Mucosa of descending colon (tissue), 3 donors: ENCODE results near the gene TMEM52. TPM values are rescaled to one million over a fixed set of nuclear protein-coding genes. Genes with fewer than 3 reads are reported as not detected.

ENCODE experiments used
- ATAC-seq: fragments of 200-7000 bp; cut with Tn5 transposase; one replicate; pipeline ENCODE4 v1.9.1; 2020; ENCODE audit warnings: mild to moderate bottlenecking, moderate library complexity
- DNase-seq, 3 donors: peaks; one replicate each; pipeline ENCODE4 v3.0.0-alpha.2; 2020
- H3K36me3 ChIP-seq: fragments of 200-600 bp; one replicate; pipeline ENCODE4 v1.8.0; 2021; ENCODE audit warnings: low read depth, mild to moderate bottlenecking
- H3K4me1 ChIP-seq: fragments of 200-600 bp; one replicate; pipeline ENCODE4 v1.8.0; 2021; ENCODE audit warnings: low read depth, mild to moderate bottlenecking
- H3K4me3 ChIP-seq: fragments of 200-600 bp; one replicate; pipeline ENCODE4 v1.8.0; 2021; ENCODE audit warnings: mild to moderate bottlenecking
- H3K9me3 ChIP-seq: fragments of 200-600 bp; one replicate; pipeline ENCODE4 v1.8.0; 2021; ENCODE audit warnings: mild to moderate bottlenecking
- CTCF ChIP-seq: fragments of 200-600 bp; IDR thresholded peaks from one replicate; pipeline ENCODE4 v1.8.0; 2022; ENCODE audit warnings: antibody characterized with exemption, mild to moderate bottlenecking
- intact Hi-C, 2 donors: fragments of 100-400 bp; cut with DNase I in 1 of 2; cut with micrococcal nuclease in 1 of 2; formaldehyde crosslinking; loops; one replicate each; pipeline versions ENCODE4 v1.11.0 to v1.11.1; 2022; cut with DNase I, micrococcal nuclease
- total RNA-seq, 3 donors: library from RNA; stranded (reverse); fragmentation: NEBNext Ultra II Directional in 2 of 3; extraction: Animal tissue kit (Norgen Biotek cat#: 25700) in 2 of 3; gene quantifications; one replicate each; pipeline versions ENCODE4 v1.2.1 to v1.2.4, GENCODE V29; 2021 to 2023
- donor health status: DM: no; HTN: no; CAD: no; lungs with moderate emphysema.
- donor health status: DM: no; HTN: no; CAD: no.
- donor health status: DM: no; HTN: yes; CAD: no.

TMEM52 gene
- total RNA-seq, 3 donors from 2014 or later = 1.8 to 4.0 (median 3.0) TPM

GRCh38 chr1:1892079-1892762 lies 26.9 kb downstream of the TMEM52 start:
- peak in 2 of 3 donors; percentile 54 to 61 for DNase-seq
- ATAC-seq = no peak
- intact Hi-C loops = no loop called here
- no peak for TF ChIP-seq CTCF
- Histone ChIP-seq H3K36me3 (no peaks in the 10 kb centered on the region), H3K4me1 (peaks cover 47% of the 10 kb centered on the region), H3K4me3 (peak overlapping the region; percentile 84), H3K9me3 (no peaks in the 10 kb centered on the region)

- DNase-seq (peak; percentile 78 to 93 (median 84)), ATAC-seq (peak; percentile 61)
- H3K9me3 ChIP-seq = no peaks in the 10 kb centered on the region
- peak overlapping the region; percentile 84 for H3K4me3 ChIP-seq
- intact Hi-C loops = no loop called here
- no peaks in the 10 kb centered on the region for H3K36me3 ChIP-seq
- no peak for TF ChIP-seq CTCF
- H3K4me1 ChIP-seq = peaks cover 53% of the 10 kb centered on the region
Observed at GRCh38 chr1:1891349-1892078, 27.6 kb downstream of the TMEM52 start.

- ATAC-seq (peak; percentile 78), DNase-seq (peak; percentile 90 to 94 (median 93))
- Histone ChIP-seq H3K9me3 (no peaks in the 10 kb centered on the region), H3K4me3 (peak within 1 kb of the TSS; percentile 84), H3K36me3 (no peaks in the 10 kb centered on the region), H3K4me1 (peaks cover 51% of the 10 kb centered on the region)
- intact Hi-C loops = no loop called here
- no peak for TF ChIP-seq CTCF
Observed at GRCh38 chr1:1890506-1891348, 28.4 kb downstream of the TMEM52 start, which contains the start of gene GNB1. Gene GNB1 (minus strand): TSS chr1:1891087. CDS start chr1:1825453, 65,634 bp downstream.

GRCh38 chr1:1889847-1890505 lies 29.1 kb downstream of the TMEM52 start:
- no peak for TF ChIP-seq CTCF
- Histone ChIP-seq H3K4me3 (peak overlapping the region; percentile 84), H3K4me1 (peaks cover 44% of the 10 kb centered on the region), H3K36me3 (no peaks in the 10 kb centered on the region), H3K9me3 (no peaks in the 10 kb centered on the region)
- ATAC-seq (no peak), DNase-seq (peak; percentile 69 to 85 (median 74))
- intact Hi-C loops = no loop called here
